M059J (cell line): ENCODE measurements around the gene SCAP. TPM values are rescaled to one million over a fixed set of nuclear protein-coding genes. Genes with fewer than 3 reads are reported as not detected.
"Not testable (repeated sequence)": the region's sequence is repeated elsewhere in the genome, so short reads cannot be mapped to it uniquely, and the experiment has no call there.

Source experiments
- DNase-seq: peaks from one replicate; pipeline ENCODE4 v3.0.0-alpha.2; 2012; ENCODE audit warnings: low read depth
- total RNA-seq: library from RNA; depleted of rRNA; stranded (reverse); fragments of >200 nt; shearing (Covaris generic); gene quantifications from 2 replicates; pipeline ENCODE4 v1.2.3, GENCODE V29; 2014; rRNA removed

Gene SCAP
- 26.2 and 40.1 TPM in 2 replicates for total RNA-seq

DNA sequence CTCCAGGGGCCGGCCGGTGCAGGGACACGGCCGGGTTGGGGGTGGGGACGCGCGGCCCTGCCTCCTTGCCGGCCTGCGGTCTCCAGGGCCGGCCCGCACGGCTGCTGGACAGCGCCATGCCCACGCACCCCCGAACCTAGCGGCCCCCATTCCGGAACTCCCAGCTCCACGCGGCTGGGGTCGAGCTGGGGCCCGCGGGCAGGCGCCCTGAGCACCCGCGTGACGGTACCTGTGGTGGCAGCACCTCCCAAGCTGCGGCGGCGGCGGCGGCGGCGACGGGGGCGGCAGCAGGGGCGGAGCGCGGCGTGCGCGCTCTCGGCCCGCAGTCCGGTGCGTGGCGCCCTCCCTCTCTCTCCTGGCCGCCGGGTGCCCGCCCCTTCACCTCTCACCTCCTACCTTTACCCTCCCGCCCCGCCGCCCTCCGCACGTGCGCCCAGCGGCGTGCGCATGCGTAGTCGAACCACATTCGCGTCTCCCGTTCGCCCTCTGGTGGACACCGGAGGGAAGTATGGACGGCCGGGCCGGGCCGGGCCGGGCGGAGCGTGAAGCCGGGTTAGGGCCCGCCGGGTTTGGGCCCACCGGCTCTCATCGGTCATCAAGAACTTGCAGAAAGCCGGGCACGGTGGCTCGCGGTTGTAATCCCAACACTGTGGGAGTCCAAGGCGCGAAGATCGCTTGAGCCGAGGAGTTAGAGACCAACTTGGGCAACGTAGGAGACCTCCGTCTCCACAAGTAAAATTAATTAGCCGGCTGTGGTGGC, at the start of gene SCAP:
TSS of gene SCAP (minus strand) at position 372 of the 760 bp plus-strand sequence. CDS start 32,948 bp downstream, outside the sequence.
- peak; percentile 75 for DNase-seq

DNA sequence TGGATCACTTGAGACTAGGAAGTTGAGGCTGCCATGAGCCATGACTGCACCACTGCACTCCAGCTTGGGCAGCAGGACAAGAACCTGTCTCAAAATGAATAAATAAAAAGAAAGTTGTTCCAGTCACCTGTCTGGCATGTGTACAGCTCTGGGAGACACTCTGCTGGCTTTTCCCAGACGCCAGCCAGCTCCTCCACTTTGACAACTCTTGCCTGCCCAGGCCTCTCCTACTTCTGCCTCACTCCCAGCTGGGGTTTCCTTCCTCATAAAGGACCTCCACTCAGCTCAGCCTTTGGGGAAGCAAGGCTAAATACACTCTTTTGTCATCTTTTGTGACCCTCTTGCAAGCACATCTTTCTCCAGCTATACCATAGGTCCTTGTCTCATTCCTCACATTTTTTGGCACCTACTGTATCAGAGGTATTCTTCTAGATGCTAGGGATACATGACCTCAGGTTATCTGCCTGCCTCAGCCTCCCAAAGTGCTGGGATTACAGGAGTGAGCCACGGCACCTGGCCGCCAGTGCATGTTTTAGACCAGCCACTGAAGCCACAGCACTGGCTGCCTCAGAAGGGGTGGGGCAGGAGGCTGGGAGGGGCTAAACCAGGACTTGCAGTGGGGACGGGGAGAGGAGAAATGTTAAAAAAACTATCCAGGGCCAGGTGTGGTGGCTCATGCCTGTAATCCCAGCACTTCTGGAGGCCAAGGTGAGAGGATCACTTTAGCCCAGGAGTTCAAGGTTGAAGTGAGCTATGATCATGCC, 47.8 kb upstream of the SCAP start:
- DNase-seq, result no peak

DNA sequence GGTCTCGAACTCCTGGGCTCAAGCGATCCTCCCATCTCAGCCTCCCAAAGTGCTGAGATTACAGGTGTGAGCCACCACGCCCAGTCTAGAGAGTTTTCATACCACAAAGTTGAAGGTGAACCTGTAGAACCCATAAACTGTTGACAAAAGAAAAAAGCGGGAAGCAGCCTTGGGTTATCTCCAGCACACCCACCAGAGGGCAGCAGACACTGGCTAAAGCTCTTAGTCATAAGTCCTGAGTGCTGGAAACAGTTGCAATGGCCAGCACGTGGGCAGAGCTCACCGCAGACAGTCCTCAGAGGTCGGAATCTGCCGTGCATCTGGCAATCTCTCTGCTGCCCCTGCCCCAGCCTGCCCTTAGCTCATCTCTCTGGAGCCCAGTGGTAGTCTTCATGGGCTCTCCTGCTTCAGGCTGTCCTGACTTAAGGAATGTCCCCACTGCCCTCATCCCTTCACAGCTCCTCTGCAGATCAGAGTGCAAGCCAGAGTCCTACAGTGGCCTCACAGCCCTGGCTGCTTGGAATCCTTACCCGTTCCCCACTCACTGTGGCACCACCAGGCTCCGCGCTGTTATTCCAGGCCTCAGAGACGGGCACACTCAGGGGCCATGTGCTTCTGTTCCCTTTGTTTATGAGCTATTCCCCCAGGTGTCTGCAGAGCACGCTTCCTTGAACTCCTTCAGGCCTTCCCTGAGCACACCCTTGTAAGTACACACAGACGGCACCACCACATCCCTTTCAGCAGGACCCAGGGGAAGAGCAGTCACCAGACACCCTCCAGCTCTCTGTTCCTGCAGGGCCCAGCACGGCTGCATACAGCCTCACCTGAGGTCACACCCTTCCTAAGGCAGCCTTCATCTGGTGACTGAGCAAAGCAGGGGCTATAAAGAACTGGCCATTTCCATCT, 46.6 kb upstream of the SCAP start:
- DNase-seq, result peak; percentile 79

DNA sequence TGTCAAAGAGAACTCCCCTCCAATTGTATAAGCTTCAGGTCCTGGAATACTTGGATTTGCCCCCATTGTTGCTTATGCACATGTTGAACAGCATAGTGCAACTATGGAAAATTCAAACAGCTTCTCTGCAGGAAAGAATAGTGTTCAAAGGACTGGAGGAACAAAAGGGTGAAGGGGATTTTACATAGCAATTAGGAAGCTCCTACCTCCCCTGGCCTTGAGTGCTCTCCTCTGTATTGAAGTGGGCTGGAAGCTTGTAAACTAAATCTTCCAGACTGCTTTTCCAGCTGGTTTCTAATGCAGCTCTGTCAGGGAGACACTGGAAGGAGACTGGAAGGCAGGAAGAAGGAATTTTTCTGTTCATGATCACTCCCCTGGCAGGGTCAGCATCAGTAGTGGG, 45.0 kb upstream of the SCAP start:
- DNase-seq, result no peak

DNA sequence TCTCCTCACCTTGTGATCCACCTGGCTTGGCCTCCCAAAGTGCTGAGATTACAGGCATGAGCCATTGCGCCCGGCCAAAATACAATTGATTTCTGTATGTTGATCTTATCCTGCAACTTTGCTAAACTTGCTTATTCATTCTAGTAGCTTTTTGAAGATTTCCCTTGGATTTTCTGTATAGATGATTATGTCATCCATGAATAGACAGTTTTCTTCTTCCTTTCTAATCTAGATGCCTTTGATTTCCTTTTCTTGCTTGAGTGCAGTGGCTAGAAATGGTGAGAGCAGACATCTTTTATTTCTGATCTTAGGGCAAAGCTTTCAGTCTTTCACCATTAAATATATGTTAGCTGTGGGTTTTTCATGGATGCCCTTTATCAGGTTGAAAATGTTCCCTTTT, 42.2 kb upstream of the SCAP start:
- no peak for DNase-seq

DNA sequence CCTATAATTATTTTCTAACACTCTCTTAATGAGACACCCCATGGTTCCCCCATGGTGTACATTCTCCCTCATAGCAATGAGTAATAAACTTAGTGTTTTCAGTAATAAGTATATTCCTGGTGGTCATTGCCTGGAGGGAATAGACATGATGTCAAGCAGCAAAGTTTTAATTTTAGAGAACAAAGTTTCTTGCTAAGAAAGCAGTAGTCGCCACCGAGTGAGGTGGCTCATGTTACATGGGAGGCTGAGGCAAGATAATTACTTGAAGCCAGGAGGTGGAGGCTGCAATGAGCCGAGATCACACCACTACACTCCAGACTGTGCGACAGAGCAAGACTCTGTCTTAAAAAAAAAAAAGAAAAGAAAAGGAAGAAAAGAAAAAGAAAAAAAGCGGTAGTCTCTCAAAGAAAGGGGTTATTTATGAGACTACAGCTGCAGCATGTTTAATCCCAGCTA, 40.2 kb upstream of the SCAP start:
- peak; percentile 7 for DNase-seq

DNA sequence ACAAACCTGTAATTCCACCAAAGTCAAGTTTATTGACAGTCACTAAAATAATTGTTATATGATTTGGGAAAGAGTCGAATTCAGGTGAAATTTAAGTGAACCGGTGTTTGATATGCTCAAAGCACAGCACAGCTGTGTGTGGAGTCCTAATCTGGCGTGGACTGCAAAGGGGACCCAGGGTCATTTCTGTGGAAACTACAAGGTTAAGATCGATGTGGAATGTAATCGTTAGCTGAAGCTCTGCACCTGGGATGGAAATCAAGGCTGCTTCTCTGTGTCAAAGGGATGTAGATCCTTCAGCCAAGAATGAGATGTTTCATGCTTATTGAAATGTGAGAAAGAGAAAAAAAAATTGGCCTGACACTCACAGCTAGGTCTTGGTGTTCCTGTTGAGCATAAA, 39.4 kb upstream of the SCAP start:
- no peak for DNase-seq

DNA sequence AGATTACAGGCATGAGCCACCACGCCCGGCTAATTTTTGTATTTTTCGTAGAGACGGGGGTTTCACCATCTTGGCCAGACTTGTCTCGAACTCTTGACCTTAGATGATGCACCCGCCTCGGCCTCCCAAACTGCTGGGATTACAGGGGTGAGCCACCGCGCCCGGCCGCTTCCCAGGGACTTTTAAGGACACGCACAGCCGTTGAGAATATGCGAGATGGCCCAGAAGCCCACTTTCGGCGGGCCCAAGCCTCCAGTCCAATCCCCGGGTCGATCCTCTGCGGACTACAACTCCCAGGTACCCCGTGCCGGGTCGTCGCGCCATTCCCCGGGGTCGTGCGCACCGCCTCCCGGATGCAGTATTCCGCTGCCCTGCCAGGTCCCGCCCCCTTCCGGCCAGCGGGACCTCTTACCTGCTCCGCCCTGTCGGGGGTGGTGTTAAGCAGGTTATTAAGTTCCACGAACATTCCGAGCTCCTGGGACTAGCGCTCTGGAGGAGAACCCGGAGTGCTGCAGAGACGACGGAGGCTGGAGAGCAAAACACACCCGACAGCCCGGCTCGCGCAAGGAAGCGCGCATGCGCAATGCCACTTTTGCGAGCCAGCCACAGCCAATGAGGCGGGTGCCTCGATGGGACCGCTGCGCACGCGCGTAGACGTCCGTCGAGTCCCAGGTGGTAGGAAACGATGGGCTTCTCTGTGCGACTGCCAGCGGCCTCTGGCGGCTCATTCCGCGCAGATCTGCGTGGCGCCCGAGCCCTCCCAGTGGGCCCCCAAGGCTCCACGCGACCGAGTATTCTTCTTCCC, 37.6 kb upstream of the SCAP start, which contains the start of gene ELP6:
TSS of gene ELP6 (minus strand) at position 588 of the 805 bp plus-strand sequence. CDS start at position 466, 122 bp downstream.
- DNase-seq, result peak; percentile 91

DNA sequence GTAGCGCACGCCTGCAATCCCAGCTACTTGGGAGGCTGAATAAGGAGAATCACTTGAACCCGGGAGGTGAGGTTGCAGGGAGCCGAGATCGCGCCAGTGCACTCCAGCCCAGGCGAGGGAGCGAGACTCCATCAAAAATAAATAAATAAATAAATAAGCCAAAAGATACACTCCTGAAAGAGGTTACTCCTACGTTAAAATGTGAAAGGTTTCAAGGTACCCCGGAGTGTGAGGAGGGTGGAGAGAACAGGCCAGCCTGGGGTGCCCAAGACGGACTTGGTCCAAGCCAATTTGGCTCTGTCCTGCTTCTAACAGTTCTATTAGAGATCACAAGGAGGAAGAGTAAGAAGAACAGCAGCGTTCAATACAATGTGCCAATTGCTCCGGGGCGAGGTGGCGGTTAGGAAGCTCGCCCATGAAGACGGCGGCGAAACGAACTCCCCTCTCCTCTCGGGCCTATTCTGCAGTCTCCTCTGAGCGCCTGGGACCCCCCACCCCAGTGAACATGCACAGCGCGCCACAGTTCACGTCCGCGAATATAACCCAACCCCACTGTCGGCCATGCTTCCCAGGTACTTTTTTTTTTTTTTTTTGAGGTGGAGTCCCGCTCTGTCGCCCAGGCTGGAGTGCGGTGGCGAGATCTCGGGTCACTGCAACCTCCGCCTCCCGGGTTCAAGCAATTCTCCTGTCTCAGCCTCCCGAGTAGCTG, 36.8 kb upstream of the SCAP start:
- DNase-seq, result peak; percentile 13

DNA sequence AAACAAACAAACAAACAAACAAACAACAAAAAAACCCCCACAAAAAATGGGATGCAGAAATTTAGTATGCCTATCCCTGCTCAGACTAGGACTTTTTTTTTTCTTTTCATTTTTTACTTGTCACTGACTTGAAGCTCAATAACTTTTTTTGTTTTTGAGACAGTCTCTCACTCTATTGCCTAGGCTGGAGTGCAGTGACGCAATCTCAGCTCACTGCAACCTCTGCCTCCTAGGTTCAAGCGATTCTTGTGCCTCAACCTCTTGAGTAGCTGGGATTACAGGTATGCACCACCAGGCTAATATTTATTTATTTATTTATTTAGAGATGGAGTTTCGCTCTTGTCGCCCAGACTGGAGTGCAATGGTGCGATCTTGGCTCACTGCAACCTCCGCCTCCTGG, 29.5 kb upstream of the SCAP start:
- not testable (repeated sequence) for DNase-seq

DNA sequence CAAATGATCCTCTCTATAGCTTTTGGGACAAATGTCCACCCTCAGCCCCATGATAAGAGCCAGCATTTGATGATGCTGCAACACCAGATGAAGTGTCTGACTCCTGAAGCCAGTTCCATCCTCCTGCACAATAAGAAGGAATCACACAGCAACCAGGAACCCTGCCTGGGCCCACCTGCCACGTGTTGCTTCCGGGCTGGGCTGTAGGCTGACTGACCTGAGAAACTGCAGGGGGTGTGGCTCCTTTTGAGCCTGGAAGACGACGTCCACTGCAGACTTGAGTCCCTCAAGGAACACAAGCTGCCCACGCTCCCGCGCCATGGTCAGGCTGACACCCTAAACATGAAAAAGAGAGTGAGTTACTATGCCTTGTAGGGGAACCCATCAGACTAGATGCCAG, 28.4 kb upstream of the SCAP start:
- DNase-seq, result no peak

DNA sequence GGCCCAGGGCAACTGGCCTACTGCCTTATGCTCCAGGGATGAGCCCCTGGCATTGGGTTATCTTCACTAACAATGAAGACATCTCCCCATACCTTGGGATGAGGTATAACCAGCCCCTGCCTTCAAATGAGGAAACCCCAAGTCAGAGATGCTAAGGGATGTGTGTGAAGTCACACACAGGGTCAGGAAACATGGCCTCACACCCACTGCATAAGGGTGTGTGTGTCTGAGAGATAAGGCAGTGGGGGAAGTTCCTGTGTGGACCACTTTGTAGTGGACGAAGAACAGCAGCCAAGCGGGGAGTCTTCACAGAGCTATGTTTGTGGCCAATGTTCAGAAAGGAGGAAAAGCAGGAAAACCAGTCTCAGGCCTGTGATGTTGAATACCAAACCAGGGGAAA, 27.3 kb upstream of the SCAP start:
- DNase-seq, result no peak

DNA sequence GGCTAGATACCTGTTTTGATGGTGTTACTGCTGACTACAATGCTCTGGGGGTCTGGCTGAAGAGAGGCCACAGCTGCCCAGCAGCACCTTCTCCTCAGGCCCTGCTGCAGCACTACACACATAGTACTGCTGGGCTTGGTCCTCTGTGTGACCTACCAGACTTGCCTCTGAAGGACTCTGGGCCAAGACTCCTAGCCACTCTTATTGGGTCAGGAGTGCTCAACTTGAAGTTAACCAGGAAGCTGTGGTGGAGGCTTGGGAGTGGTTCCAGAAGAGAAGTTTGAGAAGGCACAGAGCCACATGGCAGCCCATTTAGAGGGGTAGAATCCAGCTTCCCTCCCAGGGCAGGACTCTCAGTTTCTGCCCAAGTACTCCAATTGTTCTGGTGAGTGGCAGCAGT, 21.2 kb upstream of the SCAP start:
- no peak for DNase-seq

DNA sequence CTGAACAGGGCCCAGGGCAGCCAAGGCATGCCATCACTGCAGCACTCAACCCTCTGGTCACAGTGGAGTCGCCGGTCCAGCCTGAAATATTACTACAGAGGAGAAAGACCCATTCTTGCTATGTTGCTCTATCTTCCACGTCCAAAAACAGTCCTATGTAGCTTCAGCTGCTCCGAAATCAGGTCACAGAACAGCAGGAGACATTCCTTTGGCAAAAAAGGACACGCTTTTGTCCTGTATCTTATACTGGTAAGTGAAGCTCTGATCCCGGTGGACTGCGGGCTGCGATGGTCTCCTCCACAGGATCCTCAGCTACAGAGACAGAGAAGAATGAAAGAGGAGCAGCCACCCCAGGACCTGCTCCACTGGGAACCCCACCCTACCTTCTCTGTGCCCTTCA, 20.1 kb upstream of the SCAP start:
- DNase-seq, result no peak

DNA sequence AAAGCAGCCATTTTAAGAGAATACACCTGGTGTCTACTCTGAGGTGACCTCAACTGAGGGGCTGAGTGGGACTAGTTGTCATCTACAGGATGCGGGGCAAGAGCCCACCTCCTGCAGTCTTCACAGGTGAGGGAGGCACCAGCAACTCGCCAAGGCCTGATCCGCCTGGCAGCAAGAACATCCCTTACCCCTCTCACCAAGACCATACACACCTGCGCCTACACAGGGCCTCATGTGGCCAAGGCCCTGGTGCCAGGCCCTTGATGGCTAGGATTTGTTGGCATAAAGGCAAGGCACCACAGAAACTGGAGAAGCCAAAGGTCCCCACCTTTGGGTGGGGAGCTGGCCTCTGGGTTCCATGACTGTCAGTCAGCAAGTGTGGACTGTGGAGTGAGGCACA, 19.4 kb upstream of the SCAP start:
- no peak for DNase-seq

DNA sequence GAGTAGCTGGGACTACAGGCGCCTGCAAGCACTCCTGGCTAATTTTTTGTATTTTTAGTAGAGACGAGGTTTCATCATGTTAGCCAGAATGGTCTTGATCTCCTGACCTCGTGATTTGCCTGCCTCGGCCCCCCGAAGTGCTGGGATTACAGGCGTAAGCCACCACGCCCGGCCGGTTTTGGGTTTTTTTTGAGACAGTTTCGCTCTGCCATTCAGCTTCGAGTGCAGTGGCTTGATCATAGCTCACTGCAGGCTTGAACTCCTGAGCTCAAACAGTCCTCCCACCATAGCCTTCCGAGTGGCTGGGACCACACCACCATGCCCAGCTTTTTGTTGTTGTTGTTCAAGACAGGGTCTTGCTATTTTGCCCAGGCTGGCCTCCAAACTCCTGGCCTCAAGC, 16.0 kb upstream of the SCAP start:
- DNase-seq, result no peak

DNA sequence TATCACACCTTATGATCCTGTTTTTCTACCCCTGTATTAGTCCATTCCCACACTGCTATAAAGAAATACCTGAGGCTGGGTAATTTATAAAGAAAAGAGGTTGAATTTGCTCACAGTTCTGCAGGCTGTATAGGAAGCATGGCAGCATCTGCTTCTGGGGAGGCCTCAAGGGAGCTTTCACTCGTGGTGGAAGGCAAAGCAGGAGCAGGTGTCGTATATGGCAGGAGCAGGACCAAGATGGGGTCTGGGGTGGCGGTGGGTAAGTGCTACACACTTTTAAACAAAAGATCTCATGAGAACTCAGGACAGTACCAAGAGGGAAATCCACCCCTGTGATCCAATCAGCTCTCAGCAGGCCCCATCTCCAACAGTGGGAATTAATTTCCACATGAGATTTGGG, 15.4 kb upstream of the SCAP start:
- no peak for DNase-seq

DNA sequence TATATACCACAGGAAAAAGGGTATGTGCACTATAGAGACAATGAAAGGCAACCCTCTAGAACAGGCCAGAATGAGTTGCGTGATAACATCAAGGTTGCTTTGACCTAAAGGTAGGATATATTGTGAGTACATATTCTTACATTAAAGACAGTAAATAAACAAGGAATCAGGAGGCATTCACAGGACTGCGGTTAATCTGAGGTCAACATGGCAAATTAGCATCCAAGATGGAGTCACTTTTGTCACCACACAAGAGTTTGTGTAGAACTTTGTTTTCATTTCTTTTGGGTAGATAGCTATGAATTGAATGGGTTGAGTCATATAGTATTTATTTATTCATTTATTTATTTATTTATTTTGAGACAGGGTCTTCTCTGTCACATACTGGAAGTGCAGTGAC, 11.5 kb upstream of the SCAP start:
- no peak for DNase-seq

DNA sequence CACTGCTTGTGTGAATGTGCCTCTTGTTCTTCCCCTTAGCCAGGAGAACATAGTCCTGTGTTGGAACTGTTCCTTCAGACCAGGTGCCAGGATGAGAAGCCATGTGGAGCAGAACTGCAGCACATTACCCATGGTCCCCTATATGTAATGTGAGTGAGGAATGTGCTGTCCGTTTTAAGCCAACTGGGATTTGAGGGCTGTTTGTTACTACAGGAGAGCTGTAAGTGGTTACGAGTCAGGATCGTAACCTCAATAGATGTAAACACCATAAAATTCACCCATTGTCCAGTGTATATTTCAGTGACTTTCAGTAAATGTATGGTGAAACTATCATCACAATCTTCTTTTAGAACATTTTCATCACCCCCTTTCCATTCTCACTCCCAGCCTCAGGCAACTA, 10.1 kb upstream of the SCAP start:
- peak; percentile 36 for DNase-seq

DNA sequence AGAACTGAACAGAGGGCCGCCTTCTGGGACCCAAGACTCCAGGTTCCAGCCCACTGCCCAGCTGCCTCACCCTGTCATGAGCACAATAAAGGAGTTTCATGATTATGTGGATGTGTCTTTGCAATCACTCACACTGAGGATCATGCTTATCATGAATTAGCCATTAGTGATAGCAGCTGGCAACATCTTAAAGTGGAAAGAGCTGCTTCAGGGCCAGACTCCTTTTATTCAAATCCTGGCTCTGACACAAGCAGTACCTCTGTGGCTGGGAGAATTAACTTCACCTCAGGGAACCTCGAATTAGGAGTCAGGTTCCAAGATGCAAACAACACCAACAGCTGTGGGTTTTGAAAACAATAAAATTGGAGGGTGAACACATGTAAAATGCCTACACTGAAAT, 6.6 kb upstream of the SCAP start:
- no peak for DNase-seq
